ENCODE data around the gene UQCC2.

- TF ChIP-seq CTCF (IDR thresholded peaks at IDR 0.05) (no peak), EZH2 (IDR thresholded peaks at IDR 0.05; ENCODE audit: borderline replicate concordance, insufficient read depth, low read depth, low read length, poor library complexity, severe bottlenecking) (no peak)
These were observed 7.2 kb upstream of the UQCC2 start for GRCh38 chr6:33718713-33719112.

Measured in B cell (primary cell).